ENCODE results near the gene ICAM1. TPM values are rescaled to one million over a fixed set of nuclear protein-coding genes. Genes with fewer than 3 reads are reported as not detected.

Gene ICAM1
- total and polyA plus RNA-seq, 11 donors, result 6.0 to 87.6 (median 9.7) TPM

GRCh38 chr19:10230173-10230860, 40.6 kb upstream of the ICAM1 start:
- peak overlapping the region; percentile 68 to 99 (median 90) for H3K4me3 ChIP-seq
- H3K27me3 ChIP-seq, result peaks cover 0 to 11% (median 0%) of the 10 kb centered on the region in 9 donors
- H3K36me3 ChIP-seq, result no peaks in the 10 kb centered on the region
- DNase-seq (peak; percentile 50 to 76 (median 64)), ATAC-seq (peak in 1 of 4 donors; percentile 10)
- H3K9me3 ChIP-seq, result no peaks in the 10 kb centered on the region
- intact Hi-C loops (cut with DNase I), result loop anchor here in 1 of 10 donors (5.0 kb wide), 1 partner anchor 38 kb away; the partner anchor contains the start of gene DNMT1
- WGBS, 4 donors, result 0 to 1% (median 1%) methylated on average over 43 to 70 of the region's 70 CpGs
- H3K27ac ChIP-seq, result peak overlapping the region; percentile 54 to 99 (median 94)
- peaks cover 0 to 54% (median 35%) of the 10 kb centered on the region in 12 donors for H3K4me1 ChIP-seq
- TF ChIP-seq CTCF (IDR thresholded peaks at IDR 0.05), result peak in 3 of 12 donors; percentile 9 to 20 (median 13)
- no peak for TF ChIP-seq POLR2A (IDR thresholded peaks at IDR 0.05)

GRCh38 chr19:10230861-10231611, 39.9 kb upstream of the ICAM1 start, which contains the start of gene S1PR2:
Gene S1PR2, minus strand, starts transcription at chr19:10231331. Its CDS starts 6,426 bp downstream, at chr19:10224905.
- WGBS, 4 donors, result 0 to 1% (median 0%) methylated on average over 24 to 73 of the region's 73 CpGs; no CpG with 5 or more reads in 1 of the 4 donors
- DNase-seq, result peak; percentile 87 to 92 (median 89)
- peaks cover 0 to 60% (median 36%) of the 10 kb centered on the region in 12 donors for H3K4me1 ChIP-seq
- peak; percentile 30 to 73 (median 68) for ATAC-seq
- peak within 1 kb of the TSS; percentile 54 to 99 (median 94) for H3K27ac ChIP-seq
- peaks cover 0 to 11% (median 0%) of the 10 kb centered on the region in 9 donors for H3K27me3 ChIP-seq
- peak in 2 of 12 donors; percentile 7 to 10 for TF ChIP-seq CTCF (IDR thresholded peaks at IDR 0.05)
- peak in 1 of 2 donors; percentile 60 for TF ChIP-seq POLR2A (IDR thresholded peaks at IDR 0.05)
- intact Hi-C loops (cut with DNase I), result loop anchor here in 1 of 10 donors (5.0 kb wide), 1 partner anchor 39 kb away; the partner anchor contains the start of gene DNMT1
- H3K4me3 ChIP-seq, result peak within 1 kb of the TSS; percentile 68 to 99 (median 90)
- H3K9me3 ChIP-seq, result no peaks in the 10 kb centered on the region
- no peaks in the 10 kb centered on the region for H3K36me3 ChIP-seq

GRCh38 chr19:10231612-10232228, 39.2 kb upstream of the ICAM1 start:
- no peak for TF ChIP-seq POLR2A (IDR thresholded peaks at IDR 0.05)
- TF ChIP-seq CTCF (IDR thresholded peaks at IDR 0.05), result no peak
- WGBS, 4 donors, result 73 to 79% (median 78%) methylated on average over 7 to 8 of the region's 8 CpGs
- ATAC-seq (no peak), DNase-seq (no peak)
- intact Hi-C loops (cut with DNase I), result loop anchor here in 1 of 10 donors (5.0 kb wide), 1 partner anchor 39 kb away; the partner anchor contains the start of gene DNMT1
- H3K9me3 ChIP-seq, result no peaks in the 10 kb centered on the region
- peak overlapping the region in 11 of 12 donors; percentile 87 to 99 (median 95) for H3K27ac ChIP-seq
- H3K27me3 ChIP-seq, result peaks cover 0 to 11% (median 0%) of the 10 kb centered on the region in 9 donors
- no peaks in the 10 kb centered on the region for H3K36me3 ChIP-seq
- peak overlapping the region in 11 of 12 donors; percentile 68 to 99 (median 89) for H3K4me3 ChIP-seq
- peaks cover 0 to 60% (median 30%) of the 10 kb centered on the region in 12 donors for H3K4me1 ChIP-seq

All from heart left ventricle (tissue), 16 donors.